Choroid plexus epithelial cell (primary cell): ENCODE measurements around the gene KRTAP10-12.

Experiments used
- DNase-seq: peaks from one replicate; pipeline ENCODE4 v3.0.0-alpha.2; 2010; ENCODE audit warnings: low read depth
- H3K4me3 ChIP-seq: 2 replicates; pipeline ENCODE4 v1.5.1; 2011; ENCODE audit warnings: low read depth, mild to moderate bottlenecking, control low read depth, low read length, moderate library complexity
- TF ChIP-seq, protein P1 (sequence below): conservative IDR thresholded peaks from 2 replicates; pipeline ENCODE4 v1.5.1; 2011; ENCODE audit warnings: low read depth, mild to moderate bottlenecking, control low read depth, inconsistent platforms, low read length, moderate library complexity

Gene KRTAP10-12

DNA sequence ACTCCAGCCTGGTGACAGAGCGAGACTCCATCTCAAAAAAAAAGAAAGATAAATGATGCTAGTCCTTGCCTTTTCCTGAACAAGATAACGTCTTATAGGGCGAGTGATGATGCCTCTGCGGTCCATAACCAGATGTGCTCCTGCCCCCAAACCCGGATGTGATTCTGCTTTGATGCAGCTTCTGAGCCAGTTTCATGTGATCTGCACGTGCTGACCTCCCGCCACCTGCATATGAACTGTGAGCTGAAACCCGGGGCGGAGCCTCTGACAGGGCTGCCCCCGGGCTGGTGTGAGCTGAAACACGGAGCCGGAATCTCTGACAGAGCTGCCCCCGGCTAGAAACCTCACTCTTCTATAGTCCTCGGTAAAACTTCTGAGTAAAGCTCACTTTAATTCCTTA, 43.8 kb upstream of the KRTAP10-12 start:
- no peak overlapping the region for H3K4me3 ChIP-seq
- DNase-seq = no peak
- TF ChIP-seq, protein P1, sequence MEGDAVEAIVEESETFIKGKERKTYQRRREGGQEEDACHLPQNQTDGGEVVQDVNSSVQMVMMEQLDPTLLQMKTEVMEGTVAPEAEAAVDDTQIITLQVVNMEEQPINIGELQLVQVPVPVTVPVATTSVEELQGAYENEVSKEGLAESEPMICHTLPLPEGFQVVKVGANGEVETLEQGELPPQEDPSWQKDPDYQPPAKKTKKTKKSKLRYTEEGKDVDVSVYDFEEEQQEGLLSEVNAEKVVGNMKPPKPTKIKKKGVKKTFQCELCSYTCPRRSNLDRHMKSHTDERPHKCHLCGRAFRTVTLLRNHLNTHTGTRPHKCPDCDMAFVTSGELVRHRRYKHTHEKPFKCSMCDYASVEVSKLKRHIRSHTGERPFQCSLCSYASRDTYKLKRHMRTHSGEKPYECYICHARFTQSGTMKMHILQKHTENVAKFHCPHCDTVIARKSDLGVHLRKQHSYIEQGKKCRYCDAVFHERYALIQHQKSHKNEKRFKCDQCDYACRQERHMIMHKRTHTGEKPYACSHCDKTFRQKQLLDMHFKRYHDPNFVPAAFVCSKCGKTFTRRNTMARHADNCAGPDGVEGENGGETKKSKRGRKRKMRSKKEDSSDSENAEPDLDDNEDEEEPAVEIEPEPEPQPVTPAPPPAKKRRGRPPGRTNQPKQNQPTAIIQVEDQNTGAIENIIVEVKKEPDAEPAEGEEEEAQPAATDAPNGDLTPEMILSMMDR = no peak

DNA sequence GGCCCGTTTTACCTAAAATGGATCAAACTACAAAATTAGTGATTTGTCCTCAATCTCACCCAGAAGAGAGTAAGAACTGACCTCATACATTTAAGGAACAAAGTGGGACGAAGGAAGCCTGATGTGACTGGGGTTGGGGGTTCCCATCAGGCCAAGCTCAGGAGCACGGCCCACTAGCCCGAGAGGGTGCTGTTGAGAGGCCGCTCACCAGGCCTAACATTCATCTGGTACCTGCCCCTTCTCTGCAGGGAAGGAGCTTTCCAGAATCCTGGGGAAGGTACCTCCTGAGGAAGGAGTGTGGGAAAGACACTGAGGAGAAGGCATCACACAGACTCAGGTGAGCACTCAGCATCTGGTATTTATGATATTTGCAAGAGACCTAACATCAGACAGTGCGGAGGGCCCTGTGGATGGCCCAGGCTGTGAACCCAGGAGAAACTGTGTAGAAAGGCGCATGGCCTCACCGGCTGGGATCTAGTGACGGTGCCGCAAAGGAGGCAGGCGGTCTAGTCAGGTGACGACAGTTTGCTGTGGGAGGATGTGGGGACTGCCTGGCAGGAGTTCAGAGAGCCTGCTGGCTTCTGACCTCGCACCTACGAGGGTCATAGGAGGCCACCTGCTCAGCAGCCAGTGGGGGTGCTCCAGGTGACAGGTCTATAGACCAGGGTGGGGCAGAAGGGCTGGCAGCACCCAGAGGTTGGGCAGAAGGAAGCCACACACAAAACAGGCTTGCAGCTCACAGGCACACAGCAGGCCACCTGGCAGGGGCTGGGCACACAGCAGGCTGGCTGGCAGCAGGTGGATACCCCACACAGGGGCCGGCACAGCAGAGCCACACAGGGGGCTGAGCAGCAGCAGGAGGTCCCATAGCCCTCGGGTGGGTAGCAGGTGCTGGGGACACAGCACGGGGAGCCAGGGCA, 43.1 kb upstream of the KRTAP10-12 start:
- H3K4me3 ChIP-seq = no peak overlapping the region
- TF ChIP-seq, protein P1 = no peak
- no peak for DNase-seq

DNA sequence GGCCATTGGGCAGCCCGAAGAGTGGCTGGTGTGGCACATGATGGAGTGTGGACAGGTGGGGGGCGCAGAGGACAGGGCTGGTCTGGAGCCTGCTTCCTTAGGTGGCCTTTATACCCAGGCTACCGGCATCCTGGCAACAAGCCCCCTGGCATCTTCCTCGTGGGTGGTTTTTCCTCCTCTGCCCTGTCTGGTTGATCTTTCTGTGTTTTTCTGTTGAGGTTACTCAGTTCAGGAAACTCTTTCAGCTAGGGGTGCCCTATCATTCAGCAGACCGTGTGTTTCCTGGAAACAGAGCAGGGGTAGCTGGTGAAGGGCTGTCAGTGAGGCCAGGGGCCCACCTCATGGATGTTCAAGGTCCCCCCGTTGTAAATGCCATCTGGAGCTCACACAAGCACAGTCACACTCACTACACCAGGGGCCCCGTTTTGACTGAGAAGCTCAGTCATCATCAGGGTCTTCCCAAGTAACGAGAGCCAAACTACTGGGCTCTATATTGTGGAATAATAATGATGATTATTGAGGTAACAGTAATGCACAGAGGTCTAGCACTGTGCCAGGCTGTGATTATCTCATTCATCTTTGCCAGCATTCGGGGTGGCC, 42.3 kb upstream of the KRTAP10-12 start, which contains the start of gene KRTAP12-4:
Gene KRTAP12-4, minus strand, starts transcription at position 84 of the 600 bp plus-strand sequence. Its CDS starts 45 bp downstream, at position 39.
- no peak for DNase-seq
- H3K4me3 ChIP-seq = no peak within 1 kb of the TSS
- TF ChIP-seq, protein P1 = no peak

DNA sequence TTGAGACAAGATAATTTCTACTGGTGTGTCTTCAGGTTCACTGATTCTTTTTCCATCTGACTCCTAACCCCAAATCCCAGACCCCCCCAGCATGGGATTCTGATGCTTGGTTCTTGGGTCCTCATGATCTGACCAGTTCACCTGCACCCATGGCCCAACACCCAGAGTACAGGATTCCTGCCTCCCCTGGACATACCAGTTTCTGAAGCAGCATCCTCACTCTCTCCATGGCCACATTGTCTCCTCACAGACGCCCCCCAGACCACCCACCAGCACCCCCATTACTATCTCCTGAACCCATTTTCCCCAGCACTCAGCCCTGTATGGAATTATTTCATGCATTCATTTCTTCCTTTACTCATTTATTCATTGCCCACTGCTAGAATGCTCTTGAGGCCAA, 40.1 kb upstream of the KRTAP10-12 start:
- no peak overlapping the region for H3K4me3 ChIP-seq
- DNase-seq = no peak
- TF ChIP-seq, protein P1 = no peak

DNA sequence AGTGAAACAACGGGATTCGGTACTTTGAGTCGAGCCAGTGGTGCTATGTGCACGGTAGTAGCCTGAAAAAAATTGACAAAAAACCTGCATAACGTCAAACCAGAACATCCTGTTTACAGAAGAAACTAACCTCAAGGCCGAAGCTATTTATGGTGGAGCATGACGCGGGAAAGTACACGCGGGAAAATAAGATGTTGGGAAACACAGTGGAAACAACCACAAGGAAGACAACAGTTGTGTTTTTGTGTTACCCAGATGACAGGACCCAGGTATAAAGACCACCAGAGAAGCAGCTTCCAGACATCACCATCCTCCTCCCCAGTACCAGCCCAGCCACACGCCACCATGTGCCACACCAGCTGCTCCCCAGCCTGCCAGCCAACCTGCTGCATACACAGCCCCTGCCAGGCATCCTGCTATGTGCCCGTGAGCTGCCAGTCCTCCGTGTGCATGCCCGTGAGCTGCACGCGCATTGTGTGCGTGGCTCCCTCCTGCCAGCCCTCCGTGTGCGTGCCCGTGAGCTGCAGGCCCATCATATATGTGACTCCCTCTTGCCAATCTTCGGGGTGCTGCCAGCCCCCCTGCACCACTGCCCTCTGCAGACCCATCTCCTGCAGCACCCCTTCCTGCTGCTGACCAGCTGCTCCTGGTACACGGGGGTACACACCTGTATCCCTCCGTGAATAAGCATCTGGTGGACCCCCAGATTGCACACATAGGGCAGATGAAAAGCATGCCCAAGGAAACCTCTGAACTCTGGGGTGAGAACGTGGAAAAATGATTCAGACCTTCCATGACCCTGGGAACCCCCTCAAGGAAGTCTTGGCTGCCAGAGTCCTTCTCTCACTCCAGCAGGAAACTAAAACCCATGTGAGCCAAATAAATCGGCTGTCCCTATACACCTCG, 39.1 kb upstream of the KRTAP10-12 start, which contains the start of gene KRTAP12-3:
Gene KRTAP12-3, plus strand, starts transcription at position 298 of the 906 bp plus-strand sequence. Its CDS starts 48 bp downstream, at position 346.
- TF ChIP-seq, protein P1 = no peak
- DNase-seq = no peak
- H3K4me3 ChIP-seq = no peak within 1 kb of the TSS

DNA sequence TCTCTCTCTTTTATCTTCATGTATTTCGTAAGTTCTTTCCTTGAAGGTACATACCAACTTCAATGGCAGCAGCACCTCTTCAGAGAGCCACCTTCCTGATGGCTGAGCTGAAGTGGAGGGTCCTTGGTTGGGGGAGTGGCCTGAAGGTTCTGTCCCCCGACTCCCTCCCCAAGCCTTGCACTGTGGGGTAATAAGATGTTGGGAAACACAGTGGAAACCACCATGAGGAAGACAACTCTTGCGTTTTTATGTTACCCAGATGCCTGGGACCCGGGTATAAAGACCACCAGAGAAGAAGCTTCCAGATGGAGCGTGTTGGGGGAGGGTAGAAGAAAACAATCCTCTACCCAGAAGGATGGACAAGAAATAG, 38.4 kb upstream of the KRTAP10-12 start:
- TF ChIP-seq, protein P1 = no peak
- H3K4me3 ChIP-seq = no peak overlapping the region
- no peak for DNase-seq
